Endothelial cell of umbilical vein (primary cell): ENCODE data around the gene CFAP68. TPM values are rescaled to one million over a fixed set of nuclear protein-coding genes. Genes with fewer than 3 reads are reported as not detected.

Experiments used
- BruUV-seq: library from RNA; stranded (reverse); fragments of 400-500 nt; replicated peaks from 2 replicates; lab custom pipeline; 2021; lab: Mats Ljungman, UMichigan
- CTCF ChIA-PET: fragments of 300-600, 350-600 bp; sonication (Branson Sonifier 250); formaldehyde crosslinking; loops from one replicate; lab custom pipeline; 2021; ENCODE audit warnings: antibody characterized with exemption, inconsistent platforms; lab: Charles Lee
- POLR2A ChIA-PET: fragments of 300-600, 350-600 bp; sonication (Branson Sonifier 250); formaldehyde crosslinking; loops from one replicate; lab custom pipeline; 2021; ENCODE audit warnings: antibody characterized with exemption, inconsistent platforms; lab: Charles Lee
- DNase-seq: peaks from one replicate; pipeline ENCODE4 v3.0.0-alpha.2; 2011; ENCODE audit warnings: low read depth, low spot score
- FAIRE-seq: peaks from 2 replicates; lab custom pipeline; 2011; peaks lifted over from hg19 to GRCh38; lab: Jason Lieb, UNC
- H2AFZ ChIP-seq: 2 replicates; pipeline ENCODE4 v1.6.0; 2012; ENCODE audit warnings: low read depth, low read length, control low read depth, inconsistent platforms
- H3K27ac ChIP-seq: 2 replicates; pipeline ENCODE4 v1.5.1; 2011; ENCODE audit warnings: low read depth, mild to moderate bottlenecking, control low read depth, low read length, moderate library complexity; ENCODE audit not compliant: insufficient read depth
- H3K27me3 ChIP-seq, 2 experiments: 2 replicates each; pipeline versions ENCODE4 v1.6.0 to v1.6.1; 2011; ENCODE audit warnings: low read length in 2 of 2, mixed read lengths in 1 of 2; ENCODE audit not compliant: control insufficient read depth in 2 of 2, insufficient read depth in 2 of 2
- H3K36me3 ChIP-seq, 2 experiments: 2 replicates in 1 of 2; 3 replicates in 1 of 2; pipeline ENCODE4 v1.5.1; 2011; ENCODE audit warnings: low read length in 2 of 2, mild to moderate bottlenecking in 1 of 2, moderate library complexity in 1 of 2; ENCODE audit not compliant: control insufficient read depth in 2 of 2, insufficient read depth in 2 of 2; ENCODE audit errors: extremely low read depth in 1 of 2
- H3K4me1 ChIP-seq: 3 replicates; pipeline ENCODE4 v1.5.1; 2011; ENCODE audit warnings: mild to moderate bottlenecking, low read length; ENCODE audit not compliant: control insufficient read depth, insufficient read depth; ENCODE audit errors: extremely low read depth
- H3K4me2 ChIP-seq: 2 replicates; pipeline ENCODE4 v1.6.1; 2011; ENCODE audit warnings: low read length, control low read depth, mixed read lengths; ENCODE audit not compliant: insufficient read depth
- H3K4me3 ChIP-seq, 3 experiments: fragments of 200-600 bp in 1 of 3; sonication (generic), shearing (Covaris generic) in 1 of 3; replicated peaks in 1 of 3; 2 replicates each; pipeline ENCODE4 v1.5.1; 2011 to 2016; ENCODE audit warnings: control low read depth in 3 of 3, low read length in 3 of 3, mild to moderate bottlenecking in 2 of 3, inconsistent platforms in 1 of 3, low read depth in 1 of 3, moderate library complexity in 1 of 3; ENCODE audit not compliant: insufficient read depth in 1 of 3
- H3K79me2 ChIP-seq: 2 replicates; pipeline ENCODE4 v1.6.0; 2012; ENCODE audit warnings: low read length, inconsistent platforms; ENCODE audit not compliant: control insufficient read depth, insufficient read depth
- H3K9ac ChIP-seq: replicated peaks from 2 replicates; pipeline ENCODE3; 2011; ENCODE audit warnings: low read length, control low read depth; ENCODE audit not compliant: insufficient read depth; ENCODE audit errors: extremely low read depth
- H3K9me1 ChIP-seq: replicated peaks from 3 replicates; pipeline ENCODE4 v1.6.0; 2011; ENCODE audit warnings: mild to moderate bottlenecking, low read length; ENCODE audit not compliant: control insufficient read depth, insufficient read depth; ENCODE audit errors: extremely low read depth
- H3K9me3 ChIP-seq: replicated peaks from 2 replicates; pipeline ENCODE4 v1.5.1; 2012; ENCODE audit warnings: low read length, inconsistent platforms; ENCODE audit not compliant: control insufficient read depth, insufficient read depth
- H4K20me1 ChIP-seq: replicated peaks from 2 replicates; pipeline ENCODE3; 2011; ENCODE audit warnings: mild to moderate bottlenecking, low read length; ENCODE audit not compliant: control insufficient read depth, insufficient read depth; ENCODE audit errors: extremely low read depth
- EZH2 ChIP-seq: IDR thresholded peaks from 2 replicates; pipeline ENCODE4 v1.6.1; 2012; ENCODE audit warnings: borderline replicate concordance, low read depth, mild to moderate bottlenecking, moderate library complexity, low read length, inconsistent platforms; ENCODE audit not compliant: severe bottlenecking
- FOS ChIP-seq: IDR thresholded peaks from 2 replicates; pipeline ENCODE4 v1.6.1; 2011; ENCODE audit warnings: mild to moderate bottlenecking, low read length, moderate library complexity, borderline replicate concordance; ENCODE audit not compliant: insufficient read depth
- GATA2 ChIP-seq: IDR thresholded peaks from 2 replicates; pipeline ENCODE4 v1.7.0; 2011; ENCODE audit warnings: low read depth, mild to moderate bottlenecking, moderate library complexity, mixed read lengths, low read length; ENCODE audit not compliant: insufficient read length, insufficient read depth
- JUN ChIP-seq: IDR thresholded peaks from 2 replicates; pipeline ENCODE4 v1.6.1; 2011; ENCODE audit warnings: borderline replicate concordance, low read depth; ENCODE audit not compliant: insufficient read length, insufficient read depth
- MYC ChIP-seq: IDR thresholded peaks from one replicate; pipeline ENCODE4 v1.6.1; 2011; ENCODE audit warnings: mild to moderate bottlenecking, low read depth, low read length
- POLR2A ChIP-seq: IDR thresholded peaks from 2 replicates; pipeline ENCODE4 v1.6.1; 2012; ENCODE audit warnings: low read depth, mild to moderate bottlenecking, control low read depth, low read length
- POLR2AphosphoS5 ChIP-seq: IDR thresholded peaks from 2 replicates; pipeline ENCODE4 v1.6.1; 2012; ENCODE audit warnings: low read depth, mild to moderate bottlenecking, control low read depth, low read length, moderate library complexity; ENCODE audit not compliant: insufficient read depth
- dilution Hi-C: fragments of 300-500 bp; cut with MboI; formaldehyde crosslinking; loops from one replicate; pipeline ENCODE4 v1.15.0; 2019; ENCODE audit warnings: low sequenced_read_pairs; ENCODE audit not compliant: extremely low pct_ligation_motif_present
- intact Hi-C: fragments of 100-400 bp; cut with micrococcal nuclease; formaldehyde crosslinking; loops from one replicate; pipeline ENCODE4 v1.10.0; 2022
- polyA plus RNA-seq, 4 experiments: library from polyadenylated mRNA; depleted of rRNA in 3 of 4; stranded (reverse) in 3 of 4; unstranded in 1 of 4; fragments of >200 nt; gene quantifications; 2 replicates each; pipeline versions ENCODE4 v1.2.1 to v1.2.3, GENCODE V29; 2011 to 2012; ENCODE audit warnings: missing spikeins in 1 of 4
- total RNA-seq: library from RNA; stranded (reverse); gene quantifications from 2 replicates; pipeline ENCODE4 v1.2.3, GENCODE V29; 2021
- TF ChIP-seq, protein P1 (sequence below): IDR thresholded peaks from 2 replicates; pipeline ENCODE4 v1.6.1; 2011; ENCODE audit not compliant: insufficient read depth, insufficient read length
- TF ChIP-seq, protein P2 (sequence below), 2 donors: IDR thresholded peaks; 1 replicate in 1 of 2; 2 replicates in 1 of 2; pipeline ENCODE4 v1.5.1; 2011; ENCODE audit warnings: low read length in 2 of 2, mild to moderate bottlenecking in 2 of 2, moderate library complexity in 2 of 2, control low read depth in 1 of 2, inconsistent platforms in 1 of 2, low read depth in 1 of 2; ENCODE audit not compliant: insufficient read depth in 1 of 2; ENCODE audit errors: extremely low read depth in 1 of 2

Gene CFAP68
- total and polyA plus RNA-seq, 2 donors (not counting 3 experiments of a cell fraction or from before 2014, with no cell fraction given), result 7.4 to 10.6 TPM

DNA sequence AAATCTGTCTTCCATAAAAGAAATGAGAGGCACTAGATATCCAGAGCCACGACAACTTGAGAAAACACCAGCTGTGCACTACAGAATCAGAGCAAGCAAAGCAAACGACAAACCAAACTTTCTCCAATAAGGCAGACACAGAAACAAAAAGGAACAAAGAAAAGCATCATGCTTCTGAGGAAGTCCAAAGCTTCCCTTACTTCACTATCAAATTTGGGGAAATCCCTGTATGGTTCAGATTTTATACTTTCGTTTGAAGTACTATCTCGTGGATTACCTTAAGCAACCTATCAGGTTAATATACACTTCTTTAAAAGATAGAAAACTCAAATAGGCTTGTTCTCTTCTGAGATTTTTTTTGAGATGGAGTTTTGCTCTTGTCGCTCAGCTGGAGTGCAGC, 35.7 kb upstream of the CFAP68 start:
- POLR2A ChIA-PET, result no interaction called here
- DNase-seq (no peak), FAIRE-seq (no peak)
- no TSS peak for BruUV-seq
- Histone ChIP-seq H3K4me3 (no peak overlapping the region), H2AFZ (no peak overlapping the region), H3K36me3 (peaks cover 0 to 2% of the 10 kb centered on the region in 2 experiments), H3K27me3 (no peaks in the 10 kb centered on the region), H3K4me2 (no peak overlapping the region), H3K4me1 (peaks cover 14% of the 10 kb centered on the region), H3K9ac (no peak overlapping the region), H3K27ac (no peak overlapping the region), H4K20me1 (no peaks in the 10 kb centered on the region), H3K9me1 (no peaks in the 10 kb centered on the region), H3K79me2 (no peaks in the 10 kb centered on the region), H3K9me3 (no peaks in the 10 kb centered on the region)
- CTCF ChIA-PET, result interaction anchor here (1.0 to 2.6 kb wide), 5 partner anchors 10 to 389 kb away, joined by 3 to 15 read pairs (median 7); no protein-coding TSS in a partner anchor
- no peak for TF ChIP-seq MYC
- TF ChIP-seq POLR2A, result no peak
- TF ChIP-seq FOS, result no peak
- TF ChIP-seq GATA2, result no peak
- TF ChIP-seq EZH2, result no peak
- TF ChIP-seq, protein P1, sequence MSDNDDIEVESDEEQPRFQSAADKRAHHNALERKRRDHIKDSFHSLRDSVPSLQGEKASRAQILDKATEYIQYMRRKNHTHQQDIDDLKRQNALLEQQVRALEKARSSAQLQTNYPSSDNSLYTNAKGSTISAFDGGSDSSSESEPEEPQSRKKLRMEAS, result no peak
- no peak for TF ChIP-seq POLR2AphosphoS5
- TF ChIP-seq, protein P2, sequence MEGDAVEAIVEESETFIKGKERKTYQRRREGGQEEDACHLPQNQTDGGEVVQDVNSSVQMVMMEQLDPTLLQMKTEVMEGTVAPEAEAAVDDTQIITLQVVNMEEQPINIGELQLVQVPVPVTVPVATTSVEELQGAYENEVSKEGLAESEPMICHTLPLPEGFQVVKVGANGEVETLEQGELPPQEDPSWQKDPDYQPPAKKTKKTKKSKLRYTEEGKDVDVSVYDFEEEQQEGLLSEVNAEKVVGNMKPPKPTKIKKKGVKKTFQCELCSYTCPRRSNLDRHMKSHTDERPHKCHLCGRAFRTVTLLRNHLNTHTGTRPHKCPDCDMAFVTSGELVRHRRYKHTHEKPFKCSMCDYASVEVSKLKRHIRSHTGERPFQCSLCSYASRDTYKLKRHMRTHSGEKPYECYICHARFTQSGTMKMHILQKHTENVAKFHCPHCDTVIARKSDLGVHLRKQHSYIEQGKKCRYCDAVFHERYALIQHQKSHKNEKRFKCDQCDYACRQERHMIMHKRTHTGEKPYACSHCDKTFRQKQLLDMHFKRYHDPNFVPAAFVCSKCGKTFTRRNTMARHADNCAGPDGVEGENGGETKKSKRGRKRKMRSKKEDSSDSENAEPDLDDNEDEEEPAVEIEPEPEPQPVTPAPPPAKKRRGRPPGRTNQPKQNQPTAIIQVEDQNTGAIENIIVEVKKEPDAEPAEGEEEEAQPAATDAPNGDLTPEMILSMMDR (IDR thresholded peaks at IDR 0.05; ENCODE audit: extremely low read depth in 1 of 2, insufficient read depth in 1 of 2, low read depth in 1 of 2, low read length in 2 of 2), result no peak
- no peak for TF ChIP-seq JUN
- intact Hi-C loops, result no loop called here
- dilution Hi-C loops, result no loop called here
